GM12864 (cell line): ENCODE results near the gene COP1.

Experiments
- DNase-seq: peaks from one replicate; pipeline ENCODE4 v3.0.0-alpha.2; 2011; ENCODE audit warnings: low read depth
- H3K4me3 ChIP-seq: 2 replicates; pipeline ENCODE4 v1.5.1; 2011; ENCODE audit warnings: mild to moderate bottlenecking, low read depth, low read length, control low read depth
- CTCF ChIP-seq: IDR thresholded peaks from 2 replicates; pipeline ENCODE4 v1.5.1; 2011; ENCODE audit warnings: low read depth, mild to moderate bottlenecking, moderate library complexity, low read length, control low read depth, inconsistent platforms; ENCODE audit errors: missing control alignments

The COP1 gene

GRCh38 chr1:176225911-176226310, 18.8 kb upstream of the COP1 start:
- no peak for TF ChIP-seq CTCF
- no peak overlapping the region for H3K4me3 ChIP-seq
- no peak for DNase-seq

- no peak for DNase-seq
- TF ChIP-seq CTCF, result no peak
- no peak overlapping the region for H3K4me3 ChIP-seq
Measured at GRCh38 chr1:176225479-176225875, 18.4 kb upstream of the COP1 start.

GRCh38 chr1:176222196-176222595, 15.1 kb upstream of the COP1 start:
- no peak for DNase-seq
- TF ChIP-seq CTCF, result no peak
- H3K4me3 ChIP-seq, result no peak overlapping the region

- no peak overlapping the region for H3K4me3 ChIP-seq
- no peak for TF ChIP-seq CTCF
- no peak for DNase-seq
Measured at GRCh38 chr1:176220100-176220689, 13.1 kb upstream of the COP1 start.

GRCh38 chr1:176217461-176218099, 10.5 kb upstream of the COP1 start:
- DNase-seq, result no peak
- TF ChIP-seq CTCF, result no peak
- H3K4me3 ChIP-seq, result no peak overlapping the region

GRCh38 chr1:176216031-176216430, 8.9 kb upstream of the COP1 start:
- no peak for DNase-seq
- H3K4me3 ChIP-seq, result no peak overlapping the region
- TF ChIP-seq CTCF, result no peak
